RWPE1 (cell line): ENCODE data around the gene OXGR1.

Source experiments
- CTCF ChIA-PET: fragments of 350-600 bp; sonication (Branson Sonifier 250); formaldehyde crosslinking; extraction: SDS; loops from one replicate; lab custom pipeline; 2021; lab: Yijun Ruan, JAX
- POLR2A ChIA-PET: fragments of 400-600 bp; formaldehyde crosslinking; extraction: SDS; loops from one replicate; lab custom pipeline; 2020; ENCODE audit warnings: antibody characterized with exemption; ENCODE audit not compliant: low non-redundant PET; lab: Yijun Ruan, JAX
- DNase-seq: peaks from one replicate; pipeline ENCODE4 v3.0.0; 2012; ENCODE audit warnings: low spot score
- H3K27ac ChIP-seq: fragments of 450-650 bp; 2 replicates; pipeline ENCODE4 v1.5.1; 2017
- CTCF ChIP-seq: fragments of 450-650 bp; conservative IDR thresholded peaks from 2 replicates; pipeline ENCODE4 v1.5.1; 2017; ENCODE audit warnings: low read depth, mild to moderate bottlenecking

Gene OXGR1

GRCh38 chr13:96935901-96936300 lies 58.4 kb downstream of the OXGR1 start:
- ChIA-PET POLR2A (no interaction called here), CTCF (no interaction called here)
- TF ChIP-seq CTCF, result no peak
- no peak for DNase-seq
- no peak overlapping the region for H3K27ac ChIP-seq
